HepG2 (cell line): ENCODE data around the gene CASP1. TPM values are rescaled to one million over a fixed set of nuclear protein-coding genes. Genes with fewer than 3 reads are reported as not detected.

Source experiments
- ATF2 ChIP-seq: sonication (generic); formaldehyde crosslinking; IDR thresholded peaks from 2 replicates; pipeline ENCODE4 v1.4.0; 2020; ENCODE audit warnings: missing genetic modification reagents
- CEBPG ChIP-seq: IDR thresholded peaks from 2 replicates; pipeline ENCODE4 v1.6.1; 2016
- FOXK1 ChIP-seq: sonication (generic); formaldehyde crosslinking; IDR thresholded peaks from 2 replicates; pipeline ENCODE4 v1.4.0; 2020; ENCODE audit warnings: low read depth, missing genetic modification reagents, borderline replicate concordance
- HDAC2 ChIP-seq: sonication (generic); formaldehyde crosslinking; IDR thresholded peaks from 2 replicates; pipeline ENCODE4 v1.4.0; 2020; ENCODE audit warnings: missing genetic modification reagents
- HHEX ChIP-seq: IDR thresholded peaks from 2 replicates; pipeline ENCODE4 v1.6.1; 2016; ENCODE audit warnings: control low read depth
- KDM2A ChIP-seq: sonication (generic); formaldehyde crosslinking; IDR thresholded peaks from 2 replicates; pipeline ENCODE4 v1.4.0; 2020; ENCODE audit warnings: low read depth, missing genetic modification reagents, borderline replicate concordance
- NONO ChIP-seq, 2 experiments: fragments of 450-650 bp in 1 of 2; sonication (generic) in 1 of 2; formaldehyde crosslinking in 1 of 2; IDR thresholded peaks in 1 of 2; conservative IDR thresholded peaks in 1 of 2; 2 replicates each; pipeline versions ENCODE4 v1.6.1 to v1.8.0; 2017 to 2022; ENCODE audit warnings: mild to moderate bottlenecking in 1 of 2, missing genetic modification reagents in 1 of 2, moderate library complexity in 1 of 2
- PHF21A ChIP-seq: sonication (generic); formaldehyde crosslinking; IDR thresholded peaks from 2 replicates; pipeline ENCODE4 v1.5.0; 2020; ENCODE audit warnings: mild to moderate bottlenecking, missing genetic modification reagents
- POGK ChIP-seq: sonication (generic); formaldehyde crosslinking; conservative IDR thresholded peaks from 2 replicates; pipeline ENCODE4 v1.8.0; 2022; ENCODE audit warnings: mild to moderate bottlenecking, moderate library complexity, missing genetic modification reagents
- POLR2A ChIP-seq, 2 experiments: IDR thresholded peaks; 2 replicates each; pipeline ENCODE4 v1.6.1; 2011; ENCODE audit warnings: low read depth in 2 of 2, low read length in 2 of 2, mild to moderate bottlenecking in 1 of 2, moderate library complexity in 1 of 2; ENCODE audit not compliant: insufficient read depth in 1 of 2
- SAP130 ChIP-seq: IDR thresholded peaks from 2 replicates; pipeline ENCODE4 v1.6.1; 2016; ENCODE audit warnings: low read depth
- SMAD9 ChIP-seq: sonication (generic); formaldehyde crosslinking; IDR thresholded peaks from 2 replicates; pipeline ENCODE4 v1.5.1; 2020; ENCODE audit warnings: mild to moderate bottlenecking, missing genetic modification reagents
- ZBTB37 ChIP-seq: sonication (generic); formaldehyde crosslinking; IDR thresholded peaks from 2 replicates; pipeline ENCODE4 v1.4.0; 2020; ENCODE audit warnings: mild to moderate bottlenecking, missing genetic modification reagents
- ZFP91 ChIP-seq: sonication (generic); formaldehyde crosslinking; IDR thresholded peaks from 2 replicates; pipeline ENCODE4 v1.9.0; 2022; ENCODE audit warnings: missing genetic modification reagents, mild to moderate bottlenecking, borderline replicate concordance
- ZFY ChIP-seq: sonication (generic); formaldehyde crosslinking; IDR thresholded peaks from 2 replicates; pipeline ENCODE4 v1.4.0; 2020; ENCODE audit warnings: missing genetic modification reagents
- ZNF205 ChIP-seq: IDR thresholded peaks from 2 replicates; pipeline ENCODE4 v1.6.1; 2018; ENCODE audit warnings: missing biosample characterization, missing genetic modification reagents
- ZNF282 ChIP-seq: fragments of 450-650 bp; IDR thresholded peaks from 2 replicates; pipeline ENCODE4 v1.6.1; 2018; ENCODE audit not compliant: partially characterized antibody
- ZNF362 ChIP-seq: sonication (generic); formaldehyde crosslinking; IDR thresholded peaks from 2 replicates; pipeline ENCODE4 v1.4.0; 2020; ENCODE audit warnings: missing genetic modification reagents, mild to moderate bottlenecking, borderline replicate concordance
- polyA plus RNA-seq, 8 experiments: library from polyadenylated mRNA; depleted of rRNA in 3 of 8; stranded (reverse) in 7 of 8; unstranded in 1 of 8; fragments of >200 nt; fragmentation: Illumina TruSeq in 4 of 8; extraction: Trizol in 4 of 8; gene quantifications; 2 replicates each; pipeline versions ENCODE4 v1.2.1 to v1.2.3, GENCODE V29; 2011 to 2016; ENCODE audit warnings: low read depth in 4 of 8, missing spikeins in 1 of 8, mixed read lengths in 1 of 8; ENCODE audit not compliant: insufficient read depth in 1 of 8
- total RNA-seq, 5 experiments: library from RNA; depleted of rRNA; stranded (reverse); fragments of >200 nt; fragmentation: Illumina TruSeq; extraction: Trizol; gene quantifications; 2 replicates each; pipeline ENCODE4 v1.2.3, GENCODE V29; 2016; ENCODE audit warnings: low read depth in 1 of 5
- TF ChIP-seq, protein P1 (sequence below): sonication (generic); formaldehyde crosslinking; conservative IDR thresholded peaks from 2 replicates; pipeline ENCODE4 v1.4.0; 2020; ENCODE audit warnings: mild to moderate bottlenecking, missing genetic modification reagents, moderate library complexity

Gene CASP1
- total and polyA plus RNA-seq, 2 of the 13 experiments (the other 11 are each of a cell fraction or from before 2014, with no cell fraction given): 0.34 to 5.2 TPM

DNA sequence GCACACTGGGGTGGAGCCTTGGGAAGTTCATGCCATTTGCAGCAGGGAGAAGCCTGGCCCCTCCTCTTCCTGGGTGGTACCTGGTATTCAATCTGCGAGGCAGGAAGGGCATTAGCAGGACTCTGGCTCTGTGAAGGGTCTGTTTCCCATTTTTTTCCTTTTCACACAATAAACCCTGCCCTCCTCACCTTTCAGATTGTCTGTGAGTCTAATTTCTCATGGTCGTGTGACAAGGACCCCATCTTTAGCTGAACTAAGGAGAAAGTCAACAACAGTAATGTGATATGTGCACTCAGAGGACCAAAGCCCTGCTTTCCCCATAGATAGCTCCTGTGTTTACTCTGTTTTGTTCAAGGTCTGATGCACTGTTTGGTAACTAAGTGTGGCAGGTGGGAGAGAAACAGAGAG is 39.9 kb downstream of the CASP1 start (continued):
- TF ChIP-seq KDM2A (CRISPR knock-in tag): 0 out of 2 replicates have a peak, but pooled peaks have one; percentile 33
- peak; percentile 41; the same call in 1 of the 2 replicates for TF ChIP-seq POGK (CRISPR knock-in tag)
- 0 out of 2 replicates have a peak, but pooled peaks have one; percentile 23 for TF ChIP-seq ZNF205 (CRISPR knock-in tag)
- no peak for TF ChIP-seq ZBTB37 (CRISPR knock-in tag)
- TF ChIP-seq ATF2: peak; percentile 48; the same call in 1 of the 2 replicates
- TF ChIP-seq, protein P1, sequence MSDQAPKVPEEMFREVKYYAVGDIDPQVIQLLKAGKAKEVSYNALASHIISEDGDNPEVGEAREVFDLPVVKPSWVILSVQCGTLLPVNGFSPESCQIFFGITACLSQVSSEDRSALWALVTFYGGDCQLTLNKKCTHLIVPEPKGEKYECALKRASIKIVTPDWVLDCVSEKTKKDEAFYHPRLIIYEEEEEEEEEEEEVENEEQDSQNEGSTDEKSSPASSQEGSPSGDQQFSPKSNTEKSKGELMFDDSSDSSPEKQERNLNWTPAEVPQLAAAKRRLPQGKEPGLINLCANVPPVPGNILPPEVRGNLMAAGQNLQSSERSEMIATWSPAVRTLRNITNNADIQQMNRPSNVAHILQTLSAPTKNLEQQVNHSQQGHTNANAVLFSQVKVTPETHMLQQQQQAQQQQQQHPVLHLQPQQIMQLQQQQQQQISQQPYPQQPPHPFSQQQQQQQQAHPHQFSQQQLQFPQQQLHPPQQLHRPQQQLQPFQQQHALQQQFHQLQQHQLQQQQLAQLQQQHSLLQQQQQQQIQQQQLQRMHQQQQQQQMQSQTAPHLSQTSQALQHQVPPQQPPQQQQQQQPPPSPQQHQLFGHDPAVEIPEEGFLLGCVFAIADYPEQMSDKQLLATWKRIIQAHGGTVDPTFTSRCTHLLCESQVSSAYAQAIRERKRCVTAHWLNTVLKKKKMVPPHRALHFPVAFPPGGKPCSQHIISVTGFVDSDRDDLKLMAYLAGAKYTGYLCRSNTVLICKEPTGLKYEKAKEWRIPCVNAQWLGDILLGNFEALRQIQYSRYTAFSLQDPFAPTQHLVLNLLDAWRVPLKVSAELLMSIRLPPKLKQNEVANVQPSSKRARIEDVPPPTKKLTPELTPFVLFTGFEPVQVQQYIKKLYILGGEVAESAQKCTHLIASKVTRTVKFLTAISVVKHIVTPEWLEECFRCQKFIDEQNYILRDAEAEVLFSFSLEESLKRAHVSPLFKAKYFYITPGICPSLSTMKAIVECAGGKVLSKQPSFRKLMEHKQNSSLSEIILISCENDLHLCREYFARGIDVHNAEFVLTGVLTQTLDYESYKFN (CRISPR knock-in tag): peak; percentile 86
- peak; percentile 76 for TF ChIP-seq SAP130
- TF ChIP-seq ZFP91 (CRISPR knock-in tag): no peak
- TF ChIP-seq SMAD9 (CRISPR knock-in tag): no peak
- peak in 1 of 2 experiments; percentile 29; a peak in 1 of 4 replicates for TF ChIP-seq POLR2A (IDR thresholded peaks at IDR 0.05; ENCODE audit: insufficient read depth in 1 of 2, low read depth in 2 of 2, low read length in 2 of 2)
- peak; percentile 46; the same call in 1 of the 2 replicates for TF ChIP-seq PHF21A
- no peak for TF ChIP-seq NONO (IDR thresholded peaks at IDR 0.05)
- peak; percentile 64 for TF ChIP-seq NONO (CRISPR knock-in tag; conservative IDR thresholded peaks at IDR 0.05)
- TF ChIP-seq ZNF282: no peak
- peak; percentile 65 for TF ChIP-seq CEBPG (CRISPR knock-in tag)
- peak; percentile 69; the same call in 1 of the 2 replicates for TF ChIP-seq ZNF362 (CRISPR knock-in tag)
- peak; percentile 82 for TF ChIP-seq FOXK1 (CRISPR knock-in tag)
- TF ChIP-seq HHEX: peak; percentile 73
- peak; percentile 80 for TF ChIP-seq HDAC2 (CRISPR knock-in tag)
- no peak for TF ChIP-seq ZFY (CRISPR knock-in tag)
